Keratinocyte (primary cell): ENCODE data around the gene F8. TPM values are rescaled to one million over a fixed set of nuclear protein-coding genes. Genes with fewer than 3 reads are reported as not detected.

ENCODE experiments used
- DNase-seq: peaks from one replicate; pipeline ENCODE4 v3.0.0-alpha.2; 2011; ENCODE audit warnings: low read depth, missing footprints, low spot score
- FAIRE-seq: peaks from 2 replicates; lab custom pipeline; 2011; peaks lifted over from hg19 to GRCh38; lab: Jason Lieb, UNC
- H2AFZ ChIP-seq: 2 replicates; pipeline ENCODE4 v1.6.0; 2012; ENCODE audit warnings: low read length, control low read depth, inconsistent platforms; ENCODE audit not compliant: control insufficient read depth
- H3K27ac ChIP-seq: 2 replicates; pipeline ENCODE4 v1.5.1; 2011; ENCODE audit warnings: low read length; ENCODE audit not compliant: control insufficient read depth, insufficient read depth
- H3K27me3 ChIP-seq: 3 replicates; pipeline ENCODE4 v1.6.0; 2011; ENCODE audit warnings: low read length; ENCODE audit not compliant: control insufficient read depth, insufficient read depth; ENCODE audit errors: extremely low read depth
- H3K36me3 ChIP-seq, 2 experiments: 2 replicates in 1 of 2; 3 replicates in 1 of 2; pipeline ENCODE4 v1.5.1; 2011; ENCODE audit warnings: low read length in 2 of 2, mild to moderate bottlenecking in 1 of 2; ENCODE audit not compliant: control insufficient read depth in 2 of 2, insufficient read depth in 2 of 2; ENCODE audit errors: extremely low read depth in 1 of 2
- H3K4me1 ChIP-seq: 3 replicates; pipeline ENCODE4 v1.5.1; 2011; ENCODE audit warnings: low read length; ENCODE audit not compliant: control insufficient read depth, insufficient read depth; ENCODE audit errors: extremely low read depth
- H3K4me2 ChIP-seq: 3 replicates; pipeline ENCODE4 v1.6.0; 2011; ENCODE audit warnings: low read depth, low read length; ENCODE audit not compliant: control insufficient read depth, insufficient read depth; ENCODE audit errors: extremely low read depth
- H3K4me3 ChIP-seq, 3 experiments: fragments of 200-600 bp in 1 of 3; sonication (generic) in 1 of 3; 2 replicates in 2 of 3; 3 replicates in 1 of 3; pipeline ENCODE4 v1.5.1; 2011 to 2016; ENCODE audit warnings: low read length in 3 of 3, mild to moderate bottlenecking in 3 of 3, control low read depth in 2 of 3, inconsistent platforms in 1 of 3, low read depth in 1 of 3, mixed read lengths in 1 of 3, mixed run types in 1 of 3, moderate library complexity in 1 of 3; ENCODE audit not compliant: control insufficient read depth in 2 of 3, insufficient read depth in 2 of 3; ENCODE audit errors: extremely low read depth in 1 of 3
- H3K79me2 ChIP-seq: 2 replicates; pipeline ENCODE4 v1.6.0; 2012; ENCODE audit warnings: low read length; ENCODE audit not compliant: control insufficient read depth, insufficient read depth
- H3K9ac ChIP-seq: 3 replicates; pipeline ENCODE4 v1.6.0; 2011; ENCODE audit warnings: low read length; ENCODE audit not compliant: control insufficient read depth, insufficient read depth; ENCODE audit errors: extremely low read depth
- H3K9me1 ChIP-seq: 3 replicates; pipeline ENCODE4 v1.6.0; 2011; ENCODE audit warnings: low read length; ENCODE audit not compliant: control insufficient read depth, insufficient read depth; ENCODE audit errors: extremely low read depth
- H3K9me3 ChIP-seq: 2 replicates; pipeline ENCODE4 v1.5.1; 2012; ENCODE audit warnings: low read depth, low read length; ENCODE audit not compliant: control insufficient read depth
- H4K20me1 ChIP-seq: 3 replicates; pipeline ENCODE4 v1.6.0; 2011; ENCODE audit warnings: low read length; ENCODE audit not compliant: control insufficient read depth, insufficient read depth; ENCODE audit errors: extremely low read depth
- EZH2 ChIP-seq: IDR thresholded peaks from one replicate; pipeline ENCODE4 v1.6.1; 2012; ENCODE audit warnings: inconsistent platforms, mild to moderate bottlenecking, low read length, moderate library complexity
- dilution Hi-C: fragments of 300-500 bp; cut with MboI; formaldehyde crosslinking; loops from one replicate; pipeline ENCODE4 v1.7.0; 2020; ENCODE audit warnings: low sequenced_read_pairs; ENCODE audit not compliant: extremely low pct_ligation_motif_present
- polyA plus RNA-seq, 5 experiments: library from polyadenylated mRNA; depleted of rRNA in 3 of 5; stranded (reverse) in 3 of 5; stranded (forward) in 1 of 5; unstranded in 1 of 5; fragments of >200 nt; gene quantifications; 1 replicate in 1 of 5; 2 replicates in 3 of 5; 3 replicates in 1 of 5; pipeline versions ENCODE4 v1.2.1 to v1.2.3, GENCODE V29; 2011 to 2012; ENCODE audit warnings: missing spikeins in 2 of 5, low read depth in 1 of 5, low replicate concordance in 1 of 5
- TF ChIP-seq, protein P1 (sequence below), 3 experiments: IDR thresholded peaks in 1 of 3; conservative IDR thresholded peaks in 1 of 3; optimal IDR thresholded peaks in 1 of 3; 2 replicates in 2 of 3; 3 replicates in 1 of 3; pipeline versions ENCODE3 to v1.5.1; 2011; ENCODE audit warnings: low read length in 3 of 3, mild to moderate bottlenecking in 3 of 3, moderate library complexity in 2 of 3, control low read depth in 1 of 3, inconsistent platforms in 1 of 3; ENCODE audit not compliant: insufficient read depth in 2 of 3; ENCODE audit errors: extremely low read depth in 1 of 3

The F8 gene
- polyA plus RNA-seq, 1 donor (not counting 4 experiments of a cell fraction or from before 2014, with no cell fraction given), result 1.3 TPM

DNA sequence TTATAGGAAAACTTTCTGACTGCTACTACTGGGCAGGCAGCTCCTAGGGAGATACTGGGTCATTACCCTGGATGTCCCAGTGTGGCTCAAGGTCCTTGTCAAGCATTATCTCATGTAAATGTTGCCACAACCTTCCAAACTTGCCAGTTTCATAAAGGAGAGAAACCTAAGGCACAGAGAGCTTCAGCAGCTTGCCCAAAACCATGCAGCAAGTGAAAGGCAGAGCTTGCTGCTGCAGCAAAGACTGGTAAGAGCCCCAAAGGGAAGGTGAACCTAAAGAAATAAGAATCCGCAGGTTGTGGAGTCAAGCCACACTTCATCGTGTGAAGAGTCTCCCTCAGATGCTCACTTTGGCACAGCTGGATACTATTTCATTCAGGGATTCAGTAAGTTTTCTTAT lies 219.6 kb downstream of the F8 start:
- dilution Hi-C loops, result no loop called here
- no peak overlapping the region for H3K4me2 ChIP-seq
- H3K79me2 ChIP-seq, result no peaks in the 10 kb centered on the region
- H3K9me1 ChIP-seq, result no peaks in the 10 kb centered on the region
- no peaks in the 10 kb centered on the region for H3K27me3 ChIP-seq
- H3K9ac ChIP-seq, result no peak overlapping the region
- no peak overlapping the region for H3K27ac ChIP-seq
- no peaks in the 10 kb centered on the region for H3K36me3 ChIP-seq
- no peak overlapping the region for H2AFZ ChIP-seq
- FAIRE-seq, result no peak
- H4K20me1 ChIP-seq, result no peaks in the 10 kb centered on the region
- DNase-seq, result no peak
- no peaks in the 10 kb centered on the region for H3K9me3 ChIP-seq
- no peak overlapping the region for H3K4me3 ChIP-seq
- H3K4me1 ChIP-seq, result peaks cover 7% of the 10 kb centered on the region
- TF ChIP-seq, protein P1, sequence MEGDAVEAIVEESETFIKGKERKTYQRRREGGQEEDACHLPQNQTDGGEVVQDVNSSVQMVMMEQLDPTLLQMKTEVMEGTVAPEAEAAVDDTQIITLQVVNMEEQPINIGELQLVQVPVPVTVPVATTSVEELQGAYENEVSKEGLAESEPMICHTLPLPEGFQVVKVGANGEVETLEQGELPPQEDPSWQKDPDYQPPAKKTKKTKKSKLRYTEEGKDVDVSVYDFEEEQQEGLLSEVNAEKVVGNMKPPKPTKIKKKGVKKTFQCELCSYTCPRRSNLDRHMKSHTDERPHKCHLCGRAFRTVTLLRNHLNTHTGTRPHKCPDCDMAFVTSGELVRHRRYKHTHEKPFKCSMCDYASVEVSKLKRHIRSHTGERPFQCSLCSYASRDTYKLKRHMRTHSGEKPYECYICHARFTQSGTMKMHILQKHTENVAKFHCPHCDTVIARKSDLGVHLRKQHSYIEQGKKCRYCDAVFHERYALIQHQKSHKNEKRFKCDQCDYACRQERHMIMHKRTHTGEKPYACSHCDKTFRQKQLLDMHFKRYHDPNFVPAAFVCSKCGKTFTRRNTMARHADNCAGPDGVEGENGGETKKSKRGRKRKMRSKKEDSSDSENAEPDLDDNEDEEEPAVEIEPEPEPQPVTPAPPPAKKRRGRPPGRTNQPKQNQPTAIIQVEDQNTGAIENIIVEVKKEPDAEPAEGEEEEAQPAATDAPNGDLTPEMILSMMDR (optimal IDR thresholded peaks at IDR 0.05 in 1 of 3, IDR thresholded peaks at IDR 0.05 in 1 of 3, conservative IDR thresholded peaks at IDR 0.05 in 1 of 3; ENCODE audit: extremely low read depth in 1 of 3, insufficient read depth in 2 of 3, low read length in 3 of 3), result no peak
- TF ChIP-seq EZH2, result no peak

DNA sequence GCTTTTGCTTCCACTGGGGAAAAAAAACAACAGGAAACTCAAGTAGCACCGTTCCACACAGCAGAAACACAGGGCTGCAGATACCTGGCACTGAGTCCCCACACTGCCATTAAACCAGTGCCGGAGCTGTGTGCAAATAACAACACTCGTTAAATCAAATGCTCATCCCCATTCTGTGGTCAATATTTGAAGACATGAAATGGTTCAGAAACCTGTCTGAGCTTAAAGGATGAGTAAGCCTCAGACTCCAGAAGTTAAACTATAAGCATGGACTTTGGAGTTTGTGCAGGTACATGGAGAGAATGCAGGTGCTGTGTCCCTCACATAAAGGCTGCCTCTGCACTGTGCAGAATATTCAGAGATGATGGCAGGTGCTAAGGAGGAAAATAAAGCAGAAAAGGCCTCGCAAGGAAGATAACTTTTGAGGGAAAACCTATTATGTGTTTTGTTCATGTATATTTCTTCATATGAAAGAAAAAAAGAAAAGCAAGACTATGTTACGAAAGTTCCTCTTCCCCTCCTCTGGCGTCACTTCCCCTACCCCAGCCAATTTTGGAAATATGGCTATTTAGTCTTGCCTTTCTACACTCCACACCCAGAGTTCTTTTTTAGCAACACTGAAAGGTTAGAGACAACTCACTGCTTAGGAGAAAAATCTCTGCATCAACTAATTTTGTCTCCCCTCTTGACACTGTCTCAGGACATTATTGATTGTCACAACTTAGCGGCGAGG lies 221.9 kb downstream of the F8 start:
- Histone ChIP-seq H3K36me3 (no peaks in the 10 kb centered on the region), H3K9me3 (no peaks in the 10 kb centered on the region), H3K27me3 (no peaks in the 10 kb centered on the region), H3K79me2 (no peaks in the 10 kb centered on the region), H3K9me1 (no peaks in the 10 kb centered on the region), H3K4me1 (peaks cover 4% of the 10 kb centered on the region), H4K20me1 (no peaks in the 10 kb centered on the region), H3K9ac (no peak overlapping the region), H3K27ac (no peak overlapping the region), H3K4me3 (no peak overlapping the region), H2AFZ (no peak overlapping the region), H3K4me2 (no peak overlapping the region)
- no peak for TF ChIP-seq EZH2
- TF ChIP-seq, protein P1 (optimal IDR thresholded peaks at IDR 0.05 in 1 of 3, IDR thresholded peaks at IDR 0.05 in 1 of 3, conservative IDR thresholded peaks at IDR 0.05 in 1 of 3; ENCODE audit: extremely low read depth in 1 of 3, insufficient read depth in 2 of 3, low read length in 3 of 3), result no peak
- DNase-seq (no peak), FAIRE-seq (no peak)
- dilution Hi-C loops, result no loop called here
